Esophagus squamous epithelium (tissue), 4 donors: ENCODE data around the gene TIGD2.

ENCODE experiments used
- POLR2A ChIP-seq, 4 donors: fragments of 450-650 bp; IDR thresholded peaks; one replicate each; pipeline ENCODE4 v1.6.1; 2017; ENCODE audit warnings: antibody characterized with exemption in 4 of 4, mild to moderate bottlenecking in 4 of 4, moderate library complexity in 3 of 4
- TF ChIP-seq, protein P1 (sequence below), 6 experiments: fragments of 450-650 bp in 4 of 6; fragments of 200-600 bp in 2 of 6; sonication (generic) in 2 of 6; IDR thresholded peaks; one replicate each; pipeline ENCODE4 v1.5.1; 2016 to 2019; ENCODE audit warnings: antibody characterized with exemption in 6 of 6, mild to moderate bottlenecking in 4 of 6, moderate library complexity in 4 of 6

DNA sequence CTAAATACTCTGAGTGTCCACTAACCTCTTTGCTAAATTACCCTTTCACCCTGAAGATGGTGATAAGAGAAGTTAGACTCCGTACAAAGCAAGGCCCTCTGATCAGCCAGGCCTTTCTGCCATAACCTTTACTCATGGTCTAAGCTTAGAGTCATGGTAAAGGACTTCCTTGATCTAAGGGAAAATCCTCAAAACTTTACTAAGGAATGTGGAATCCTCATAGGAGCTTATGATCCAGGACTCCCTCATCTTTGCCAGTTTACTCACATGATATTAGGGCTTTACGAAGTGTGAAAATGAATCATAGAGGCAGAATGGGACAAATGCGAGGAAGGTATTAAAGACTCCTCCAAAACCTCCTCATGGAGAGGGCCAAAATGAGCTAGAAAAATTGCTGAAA, 46.5 kb upstream of the TIGD2 start:
- TF ChIP-seq, protein P1, sequence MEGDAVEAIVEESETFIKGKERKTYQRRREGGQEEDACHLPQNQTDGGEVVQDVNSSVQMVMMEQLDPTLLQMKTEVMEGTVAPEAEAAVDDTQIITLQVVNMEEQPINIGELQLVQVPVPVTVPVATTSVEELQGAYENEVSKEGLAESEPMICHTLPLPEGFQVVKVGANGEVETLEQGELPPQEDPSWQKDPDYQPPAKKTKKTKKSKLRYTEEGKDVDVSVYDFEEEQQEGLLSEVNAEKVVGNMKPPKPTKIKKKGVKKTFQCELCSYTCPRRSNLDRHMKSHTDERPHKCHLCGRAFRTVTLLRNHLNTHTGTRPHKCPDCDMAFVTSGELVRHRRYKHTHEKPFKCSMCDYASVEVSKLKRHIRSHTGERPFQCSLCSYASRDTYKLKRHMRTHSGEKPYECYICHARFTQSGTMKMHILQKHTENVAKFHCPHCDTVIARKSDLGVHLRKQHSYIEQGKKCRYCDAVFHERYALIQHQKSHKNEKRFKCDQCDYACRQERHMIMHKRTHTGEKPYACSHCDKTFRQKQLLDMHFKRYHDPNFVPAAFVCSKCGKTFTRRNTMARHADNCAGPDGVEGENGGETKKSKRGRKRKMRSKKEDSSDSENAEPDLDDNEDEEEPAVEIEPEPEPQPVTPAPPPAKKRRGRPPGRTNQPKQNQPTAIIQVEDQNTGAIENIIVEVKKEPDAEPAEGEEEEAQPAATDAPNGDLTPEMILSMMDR (IDR thresholded peaks at IDR 0.05): no peak
- TF ChIP-seq POLR2A (IDR thresholded peaks at IDR 0.05): no peak
